GM23338 (cell line): ENCODE measurements around the gene MPO. TPM values are rescaled to one million over a fixed set of nuclear protein-coding genes. Genes with fewer than 3 reads are reported as not detected.

Experiments
- ATAC-seq: fragments of 200-7000 bp; cut with Tn5 transposase; 3 replicates; pipeline ENCODE4 v1.9.1; 2020
- DNase-seq: peaks from one replicate; pipeline ENCODE4 v3.0.0-alpha.2; 2015; ENCODE audit warnings: low spot score
- H2AFZ ChIP-seq: fragments of 200-600 bp; sonication (generic); 2 replicates; pipeline ENCODE4 v1.8.0; 2016; ENCODE audit warnings: antibody characterized with exemption, mild to moderate bottlenecking, moderate library complexity
- H3F3A ChIP-seq: fragments of 200-600 bp; sonication (generic); replicated peaks from 2 replicates; pipeline ENCODE4 v1.8.0; 2017; ENCODE audit warnings: antibody characterized with exemption, mixed run types, low read depth
- H3K27ac ChIP-seq: fragments of 200-600 bp; sonication (generic); 2 replicates; pipeline ENCODE4 v1.6.1; 2016; ENCODE audit warnings: low read depth
- H3K27me3 ChIP-seq: fragments of 200-600 bp; sonication (generic); 2 replicates; pipeline ENCODE4 v1.8.0; 2016; ENCODE audit warnings: mild to moderate bottlenecking, mixed run types, moderate library complexity; ENCODE audit not compliant: insufficient read depth
- H3K36me3 ChIP-seq: fragments of 200-600 bp; sonication (generic); 2 replicates; pipeline ENCODE4 v1.8.0; 2016; ENCODE audit warnings: mild to moderate bottlenecking; ENCODE audit not compliant: insufficient read depth
- H3K4me1 ChIP-seq: fragments of 200-600 bp; sonication (generic); 2 replicates; pipeline ENCODE4 v1.8.0; 2016; ENCODE audit warnings: mild to moderate bottlenecking, moderate library complexity; ENCODE audit not compliant: insufficient read depth
- H3K4me2 ChIP-seq: fragments of 200-600 bp; sonication (generic); 2 replicates; pipeline ENCODE4 v1.7.1; 2017; ENCODE audit warnings: mixed run types
- H3K4me3 ChIP-seq: fragments of 200-600 bp; sonication (generic); 2 replicates; pipeline ENCODE4 v1.6.1; 2016; ENCODE audit warnings: mixed run types
- H3K79me2 ChIP-seq: fragments of 200-600 bp; sonication (generic); replicated peaks from 2 replicates; pipeline ENCODE4 v1.8.0; 2017; ENCODE audit warnings: mild to moderate bottlenecking; ENCODE audit not compliant: insufficient read depth
- H3K9me2 ChIP-seq: fragments of 200-600 bp; sonication (generic); 2 replicates; pipeline ENCODE4 v1.8.0; 2017; ENCODE audit not compliant: insufficient read depth
- H4K20me1 ChIP-seq: fragments of 200-600 bp; sonication (generic); replicated peaks from 2 replicates; pipeline ENCODE4 v1.8.0; 2017; ENCODE audit warnings: mild to moderate bottlenecking; ENCODE audit not compliant: insufficient read depth
- H3K27ac Mint-ChIP-seq: 2 replicates; pipeline ENCODE4 v1.8.0; 2020; ENCODE audit warnings: inconsistent platforms, mild to moderate bottlenecking, moderate library complexity, mixed read lengths
- H3K27me3 Mint-ChIP-seq: 3 replicates; pipeline ENCODE4 v1.8.0; 2022; ENCODE audit warnings: low read depth, mild to moderate bottlenecking, moderate library complexity, mixed read lengths, inconsistent platforms; ENCODE audit not compliant: insufficient read depth, poor library complexity
- H3K36me3 Mint-ChIP-seq: 3 replicates; pipeline ENCODE4 v1.8.0; 2021; ENCODE audit warnings: low read depth, mild to moderate bottlenecking, inconsistent platforms, moderate library complexity, mixed read lengths
- H3K4me1 Mint-ChIP-seq: 3 replicates; pipeline ENCODE4 v1.8.0; 2020; ENCODE audit warnings: mild to moderate bottlenecking, inconsistent platforms, mixed read lengths
- H3K4me3 Mint-ChIP-seq: 3 replicates; pipeline ENCODE4 v1.8.0; 2021; ENCODE audit warnings: moderate library complexity, mild to moderate bottlenecking, inconsistent platforms, mixed read lengths
- H3K9me3 Mint-ChIP-seq: 3 replicates; pipeline ENCODE4 v1.8.0; 2020; ENCODE audit warnings: moderate library complexity, mild to moderate bottlenecking, inconsistent platforms, mixed read lengths
- CREB1 ChIP-seq: fragments of 250-450 bp; sonication (Bioruptor Pico); IDR thresholded peaks from 2 replicates; pipeline ENCODE4 v1.5.0; 2020; ENCODE audit warnings: low read depth, mild to moderate bottlenecking, moderate library complexity
- JUNB ChIP-seq: IDR thresholded peaks from one replicate; pipeline ENCODE4 v1.6.1; 2016; ENCODE audit warnings: antibody characterized with exemption; ENCODE audit not compliant: unreplicated experiment
- STAT1 ChIP-seq: IDR thresholded peaks from one replicate; pipeline ENCODE4 v1.6.1; 2016; ENCODE audit warnings: antibody characterized with exemption; ENCODE audit not compliant: unreplicated experiment
- ZNF331 ChIP-seq: fragments of 250-450 bp; sonication (Bioruptor Pico); IDR thresholded peaks from 2 replicates; pipeline ENCODE4 v1.5.0; 2020; ENCODE audit warnings: low read depth, mild to moderate bottlenecking, moderate library complexity
- polyA plus RNA-seq: library from polyadenylated mRNA; unstranded; fragments of >200 nt; fragmentation: Nextera tagmentation; extraction: Ambion mirVana; gene quantifications from 2 replicates; pipeline ENCODE4 v1.2.1, GENCODE V29; 2016
- total RNA-seq: library from RNA; depleted of rRNA; stranded (reverse); fragments of >200 nt; shearing (Covaris generic); gene quantifications from 2 replicates; pipeline ENCODE4 v1.2.3, GENCODE V29; 2014
- TF ChIP-seq, protein P1 (sequence below): fragments of 250-450 bp; sonication (Bioruptor Pico); IDR thresholded peaks from 2 replicates; pipeline ENCODE4 v1.5.0; 2020; ENCODE audit warnings: mild to moderate bottlenecking, moderate library complexity
- TF ChIP-seq, protein P2 (sequence below): IDR thresholded peaks from one replicate; pipeline ENCODE4 v1.6.1; 2018; ENCODE audit warnings: antibody characterized with exemption; ENCODE audit not compliant: unreplicated experiment
- TF ChIP-seq, protein P3 (sequence below): IDR thresholded peaks from 2 replicates; pipeline ENCODE4 v1.6.1; 2016; ENCODE audit warnings: antibody characterized with exemption

The MPO gene
- total and polyA plus RNA-seq, 2 experiments from 2014 or later, result 0.08 TPM; not detected in 1

DNA sequence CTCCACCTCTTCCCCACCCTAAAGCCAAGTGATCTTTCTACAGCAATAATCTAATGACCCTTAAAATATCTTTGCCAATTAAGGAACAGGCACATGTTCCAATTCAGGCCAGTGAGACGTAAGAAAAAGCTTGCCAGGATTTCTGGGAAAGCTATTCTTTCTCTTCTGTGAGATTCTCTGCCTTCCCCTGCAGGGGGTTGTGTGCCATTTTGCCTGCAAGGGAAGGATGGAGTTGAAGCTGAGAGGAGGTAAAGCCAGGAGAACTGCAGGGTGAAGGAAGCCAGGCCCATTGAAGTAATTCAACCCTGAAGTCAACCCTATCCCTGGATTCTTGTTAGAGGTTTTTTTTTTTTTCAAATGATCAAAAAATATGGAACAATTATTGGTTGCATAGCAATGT, 51.4 kb downstream of the MPO start (continued):
- TF ChIP-seq, protein P1, sequence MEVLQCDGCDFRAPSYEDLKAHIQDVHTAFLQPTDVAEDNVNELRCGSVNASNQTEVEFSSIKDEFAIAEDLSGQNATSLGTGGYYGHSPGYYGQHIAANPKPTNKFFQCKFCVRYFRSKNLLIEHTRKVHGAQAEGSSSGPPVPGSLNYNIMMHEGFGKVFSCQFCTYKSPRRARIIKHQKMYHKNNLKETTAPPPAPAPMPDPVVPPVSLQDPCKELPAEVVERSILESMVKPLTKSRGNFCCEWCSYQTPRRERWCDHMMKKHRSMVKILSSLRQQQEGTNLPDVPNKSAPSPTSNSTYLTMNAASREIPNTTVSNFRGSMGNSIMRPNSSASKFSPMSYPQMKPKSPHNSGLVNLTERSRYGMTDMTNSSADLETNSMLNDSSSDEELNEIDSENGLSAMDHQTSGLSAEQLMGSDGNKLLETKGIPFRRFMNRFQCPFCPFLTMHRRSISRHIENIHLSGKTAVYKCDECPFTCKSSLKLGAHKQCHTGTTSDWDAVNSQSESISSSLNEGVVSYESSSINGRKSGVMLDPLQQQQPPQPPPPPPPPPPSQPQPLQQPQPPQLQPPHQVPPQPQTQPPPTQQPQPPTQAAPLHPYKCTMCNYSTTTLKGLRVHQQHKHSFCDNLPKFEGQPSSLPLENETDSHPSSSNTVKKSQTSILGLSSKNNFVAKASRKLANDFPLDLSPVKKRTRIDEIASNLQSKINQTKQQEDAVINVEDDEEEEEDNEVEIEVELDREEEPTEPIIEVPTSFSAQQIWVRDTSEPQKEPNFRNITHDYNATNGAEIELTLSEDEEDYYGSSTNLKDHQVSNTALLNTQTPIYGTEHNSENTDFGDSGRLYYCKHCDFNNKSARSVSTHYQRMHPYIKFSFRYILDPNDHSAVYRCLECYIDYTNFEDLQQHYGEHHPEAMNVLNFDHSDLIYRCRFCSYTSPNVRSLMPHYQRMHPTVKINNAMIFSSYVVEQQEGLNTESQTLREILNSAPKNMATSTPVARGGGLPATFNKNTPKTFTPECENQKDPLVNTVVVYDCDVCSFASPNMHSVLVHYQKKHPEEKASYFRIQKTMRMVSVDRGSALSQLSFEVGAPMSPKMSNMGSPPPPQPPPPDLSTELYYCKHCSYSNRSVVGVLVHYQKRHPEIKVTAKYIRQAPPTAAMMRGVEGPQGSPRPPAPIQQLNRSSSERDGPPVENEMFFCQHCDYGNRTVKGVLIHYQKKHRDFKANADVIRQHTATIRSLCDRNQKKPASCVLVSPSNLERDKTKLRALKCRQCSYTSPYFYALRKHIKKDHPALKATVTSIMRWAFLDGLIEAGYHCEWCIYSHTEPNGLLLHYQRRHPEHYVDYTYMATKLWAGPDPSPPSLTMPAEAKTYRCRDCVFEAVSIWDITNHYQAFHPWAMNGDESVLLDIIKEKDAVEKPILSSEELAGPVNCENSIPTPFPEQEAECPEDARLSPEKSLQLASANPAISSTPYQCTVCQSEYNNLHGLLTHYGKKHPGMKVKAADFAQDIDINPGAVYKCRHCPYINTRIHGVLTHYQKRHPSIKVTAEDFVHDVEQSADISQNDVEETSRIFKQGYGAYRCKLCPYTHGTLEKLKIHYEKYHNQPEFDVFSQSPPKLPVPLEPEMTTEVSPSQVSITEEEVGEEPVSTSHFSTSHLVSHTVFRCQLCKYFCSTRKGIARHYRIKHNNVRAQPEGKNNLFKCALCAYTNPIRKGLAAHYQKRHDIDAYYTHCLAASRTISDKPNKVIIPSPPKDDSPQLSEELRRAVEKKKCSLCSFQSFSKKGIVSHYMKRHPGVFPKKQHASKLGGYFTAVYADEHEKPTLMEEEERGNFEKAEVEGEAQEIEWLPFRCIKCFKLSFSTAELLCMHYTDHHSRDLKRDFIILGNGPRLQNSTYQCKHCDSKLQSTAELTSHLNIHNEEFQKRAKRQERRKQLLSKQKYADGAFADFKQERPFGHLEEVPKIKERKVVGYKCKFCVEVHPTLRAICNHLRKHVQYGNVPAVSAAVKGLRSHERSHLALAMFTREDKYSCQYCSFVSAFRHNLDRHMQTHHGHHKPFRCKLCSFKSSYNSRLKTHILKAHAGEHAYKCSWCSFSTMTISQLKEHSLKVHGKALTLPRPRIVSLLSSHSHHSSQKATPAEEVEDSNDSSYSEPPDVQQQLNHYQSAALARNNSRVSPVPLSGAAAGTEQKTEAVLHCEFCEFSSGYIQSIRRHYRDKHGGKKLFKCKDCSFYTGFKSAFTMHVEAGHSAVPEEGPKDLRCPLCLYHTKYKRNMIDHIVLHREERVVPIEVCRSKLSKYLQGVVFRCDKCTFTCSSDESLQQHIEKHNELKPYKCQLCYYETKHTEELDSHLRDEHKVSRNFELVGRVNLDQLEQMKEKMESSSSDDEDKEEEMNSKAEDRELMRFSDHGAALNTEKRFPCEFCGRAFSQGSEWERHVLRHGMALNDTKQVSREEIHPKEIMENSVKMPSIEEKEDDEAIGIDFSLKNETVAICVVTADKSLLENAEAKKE (CRISPR knock-in tag), result no peak
- TF ChIP-seq ZNF331, result no peak

DNA sequence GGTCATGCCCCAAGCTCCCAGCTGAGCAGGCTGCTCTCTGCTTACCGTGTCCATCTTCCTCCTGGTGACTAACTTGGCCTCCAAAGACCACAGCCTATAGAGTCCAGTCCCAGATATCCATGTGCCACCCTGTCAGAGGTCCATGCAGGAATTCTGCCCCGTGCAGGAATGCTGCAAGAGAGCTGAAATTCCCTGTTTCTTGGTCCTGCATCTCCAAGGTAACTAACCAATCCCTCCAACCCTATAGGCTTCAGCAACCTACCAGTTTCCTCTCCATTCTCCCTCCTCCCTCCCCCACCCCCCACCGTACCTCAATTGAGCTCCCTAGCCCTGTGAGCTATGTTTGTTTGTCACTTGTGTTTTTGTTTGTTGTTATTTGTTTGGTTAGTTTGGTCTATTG, 52.1 kb downstream of the MPO start:
- H4K20me1 ChIP-seq, result no peaks in the 10 kb centered on the region
- 0 out of 2 replicates have a peak overlapping the region, but pooled peaks have one; percentile 34 for H2AFZ ChIP-seq
- H3K4me3 Mint-ChIP-seq, result no peak overlapping the region
- no peaks in the 10 kb centered on the region for H3F3A ChIP-seq
- H3K4me2 ChIP-seq, result no peak overlapping the region
- peaks cover 3% of the 10 kb centered on the region; the same call in 1 of the 2 replicates for H3K4me1 ChIP-seq
- no peak overlapping the region for H3K27ac Mint-ChIP-seq
- H3K79me2 ChIP-seq, result no peaks in the 10 kb centered on the region
- H3K27ac ChIP-seq, result no peak overlapping the region
- H3K4me3 ChIP-seq, result no peak overlapping the region
- DNase-seq, result peak; percentile 46
- peaks cover 4% of the 10 kb centered on the region; the same call in 2 of the 3 replicates for H3K9me3 Mint-ChIP-seq
- no peaks in the 10 kb centered on the region for H3K36me3 Mint-ChIP-seq
- H3K36me3 ChIP-seq, result no peaks in the 10 kb centered on the region
- ATAC-seq, result peak; percentile 63
- H3K4me1 Mint-ChIP-seq, result peaks cover 10% of the 10 kb centered on the region
- no peaks in the 10 kb centered on the region for H3K27me3 Mint-ChIP-seq
- H3K27me3 ChIP-seq, result peaks cover 18% of the 10 kb centered on the region; the same call in 1 of the 2 replicates
- H3K9me2 ChIP-seq, result 0 out of 2 replicates have a peak, but pooled peaks cover 6% of the 10 kb centered on the region
- TF ChIP-seq, protein P2, sequence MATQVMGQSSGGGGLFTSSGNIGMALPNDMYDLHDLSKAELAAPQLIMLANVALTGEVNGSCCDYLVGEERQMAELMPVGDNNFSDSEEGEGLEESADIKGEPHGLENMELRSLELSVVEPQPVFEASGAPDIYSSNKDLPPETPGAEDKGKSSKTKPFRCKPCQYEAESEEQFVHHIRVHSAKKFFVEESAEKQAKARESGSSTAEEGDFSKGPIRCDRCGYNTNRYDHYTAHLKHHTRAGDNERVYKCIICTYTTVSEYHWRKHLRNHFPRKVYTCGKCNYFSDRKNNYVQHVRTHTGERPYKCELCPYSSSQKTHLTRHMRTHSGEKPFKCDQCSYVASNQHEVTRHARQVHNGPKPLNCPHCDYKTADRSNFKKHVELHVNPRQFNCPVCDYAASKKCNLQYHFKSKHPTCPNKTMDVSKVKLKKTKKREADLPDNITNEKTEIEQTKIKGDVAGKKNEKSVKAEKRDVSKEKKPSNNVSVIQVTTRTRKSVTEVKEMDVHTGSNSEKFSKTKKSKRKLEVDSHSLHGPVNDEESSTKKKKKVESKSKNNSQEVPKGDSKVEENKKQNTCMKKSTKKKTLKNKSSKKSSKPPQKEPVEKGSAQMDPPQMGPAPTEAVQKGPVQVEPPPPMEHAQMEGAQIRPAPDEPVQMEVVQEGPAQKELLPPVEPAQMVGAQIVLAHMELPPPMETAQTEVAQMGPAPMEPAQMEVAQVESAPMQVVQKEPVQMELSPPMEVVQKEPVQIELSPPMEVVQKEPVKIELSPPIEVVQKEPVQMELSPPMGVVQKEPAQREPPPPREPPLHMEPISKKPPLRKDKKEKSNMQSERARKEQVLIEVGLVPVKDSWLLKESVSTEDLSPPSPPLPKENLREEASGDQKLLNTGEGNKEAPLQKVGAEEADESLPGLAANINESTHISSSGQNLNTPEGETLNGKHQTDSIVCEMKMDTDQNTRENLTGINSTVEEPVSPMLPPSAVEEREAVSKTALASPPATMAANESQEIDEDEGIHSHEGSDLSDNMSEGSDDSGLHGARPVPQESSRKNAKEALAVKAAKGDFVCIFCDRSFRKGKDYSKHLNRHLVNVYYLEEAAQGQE, result no peak
- no peak for TF ChIP-seq STAT1
- TF ChIP-seq, protein P3, sequence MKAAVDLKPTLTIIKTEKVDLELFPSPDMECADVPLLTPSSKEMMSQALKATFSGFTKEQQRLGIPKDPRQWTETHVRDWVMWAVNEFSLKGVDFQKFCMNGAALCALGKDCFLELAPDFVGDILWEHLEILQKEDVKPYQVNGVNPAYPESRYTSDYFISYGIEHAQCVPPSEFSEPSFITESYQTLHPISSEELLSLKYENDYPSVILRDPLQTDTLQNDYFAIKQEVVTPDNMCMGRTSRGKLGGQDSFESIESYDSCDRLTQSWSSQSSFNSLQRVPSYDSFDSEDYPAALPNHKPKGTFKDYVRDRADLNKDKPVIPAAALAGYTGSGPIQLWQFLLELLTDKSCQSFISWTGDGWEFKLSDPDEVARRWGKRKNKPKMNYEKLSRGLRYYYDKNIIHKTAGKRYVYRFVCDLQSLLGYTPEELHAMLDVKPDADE, result no peak
- no peak for TF ChIP-seq JUNB
- TF ChIP-seq CREB1 (CRISPR knock-in tag), result no peak
